HEK293 (cell line): ENCODE data around the gene RNF227.

Experiments
- IKZF3 ChIP-seq: fragments of 450-650 bp; IDR thresholded peaks from 2 replicates; pipeline ENCODE4 v1.5.0; 2018; ENCODE audit warnings: missing biosample characterization, mild to moderate bottlenecking, missing genetic modification characterization, moderate library complexity
- KLF16 ChIP-seq: fragments of 450-650 bp; formaldehyde crosslinking; IDR thresholded peaks from 2 replicates; pipeline ENCODE4 v1.5.1; 2017; ENCODE audit warnings: missing biosample characterization, missing genetic modification characterization
- MYNN ChIP-seq: fragments of 450-650 bp; formaldehyde crosslinking; IDR thresholded peaks from 2 replicates; pipeline ENCODE4 v1.5.1; 2016; ENCODE audit warnings: missing biosample characterization, missing genetic modification characterization, borderline replicate concordance
- PRDM1 ChIP-seq: fragments of 450-650 bp; formaldehyde crosslinking; IDR thresholded peaks from 2 replicates; pipeline ENCODE4; 2016; ENCODE audit warnings: missing biosample characterization, missing genetic modification characterization
- SCRT1 ChIP-seq: fragments of 450-650 bp; formaldehyde crosslinking; IDR thresholded peaks from 2 replicates; pipeline ENCODE4 v1.5.1; 2016; ENCODE audit warnings: missing biosample characterization, missing genetic modification characterization, borderline replicate concordance
- SP3 ChIP-seq: fragments of 450-650 bp; formaldehyde crosslinking; IDR thresholded peaks from 2 replicates; pipeline ENCODE4 v1.5.1; 2016; ENCODE audit warnings: missing biosample characterization, missing genetic modification characterization
- TCF7L2 ChIP-seq: IDR thresholded peaks from 2 replicates; pipeline ENCODE4 v1.6.1; 2011; ENCODE audit warnings: low read depth, mild to moderate bottlenecking, inconsistent platforms, low read length, moderate library complexity, borderline replicate concordance
- YY1 ChIP-seq: fragments of 450-650 bp; formaldehyde crosslinking; IDR thresholded peaks from 2 replicates; pipeline ENCODE4 v1.5.1; 2018; ENCODE audit warnings: missing biosample characterization, missing genetic modification characterization
- ZBTB10 ChIP-seq: fragments of 450-650 bp; formaldehyde crosslinking; IDR thresholded peaks from 2 replicates; pipeline ENCODE4 v1.5.1; 2016; ENCODE audit warnings: missing biosample characterization, missing genetic modification characterization
- ZBTB48 ChIP-seq: fragments of 450-650 bp; formaldehyde crosslinking; IDR thresholded peaks from 2 replicates; pipeline ENCODE4 v1.5.1; 2016; ENCODE audit warnings: missing biosample characterization, missing genetic modification characterization
- ZBTB6 ChIP-seq: fragments of 450-650 bp; formaldehyde crosslinking; IDR thresholded peaks from 2 replicates; pipeline ENCODE4 v1.5.1; 2017; ENCODE audit warnings: missing biosample characterization, missing genetic modification characterization
- ZBTB7A ChIP-seq: fragments of 450-650 bp; formaldehyde crosslinking; IDR thresholded peaks from 2 replicates; pipeline ENCODE4 v1.5.1; 2016; ENCODE audit warnings: low read depth, missing biosample characterization, missing genetic modification characterization
- ZFHX2 ChIP-seq: fragments of 450-650 bp; formaldehyde crosslinking; conservative IDR thresholded peaks from 2 replicates; pipeline ENCODE4 v1.5.1; 2016; ENCODE audit warnings: missing biosample characterization, missing genetic modification characterization
- ZFP41 ChIP-seq: fragments of 450-650 bp; formaldehyde crosslinking; IDR thresholded peaks from 2 replicates; pipeline ENCODE4 v1.5.1; 2016; ENCODE audit warnings: missing biosample characterization, missing genetic modification characterization, borderline replicate concordance
- ZNF169 ChIP-seq: fragments of 450-650 bp; formaldehyde crosslinking; IDR thresholded peaks from 2 replicates; pipeline ENCODE4 v1.5.1; 2016; ENCODE audit warnings: missing biosample characterization, missing genetic modification characterization
- ZNF174 ChIP-seq: fragments of 450-650 bp; formaldehyde crosslinking; IDR thresholded peaks from 2 replicates; pipeline ENCODE4 v1.5.0; 2017; ENCODE audit warnings: missing biosample characterization, mild to moderate bottlenecking, missing genetic modification characterization
- ZNF214 ChIP-seq: fragments of 450-650 bp; formaldehyde crosslinking; IDR thresholded peaks from 2 replicates; pipeline ENCODE4 v1.5.1; 2017; ENCODE audit warnings: missing biosample characterization, mild to moderate bottlenecking, missing genetic modification characterization, borderline replicate concordance
- ZNF23 ChIP-seq: fragments of 450-650 bp; formaldehyde crosslinking; IDR thresholded peaks from 2 replicates; pipeline ENCODE4 v1.5.1; 2016; ENCODE audit warnings: missing biosample characterization, missing genetic modification characterization, borderline replicate concordance
- ZNF280D ChIP-seq: fragments of 450-650 bp; formaldehyde crosslinking; IDR thresholded peaks from 2 replicates; pipeline ENCODE4 v1.5.1; 2016; ENCODE audit warnings: missing biosample characterization, missing genetic modification characterization
- ZNF292 ChIP-seq: fragments of 450-650 bp; formaldehyde crosslinking; IDR thresholded peaks from 2 replicates; pipeline ENCODE4 v1.5.1; 2016; ENCODE audit warnings: low read depth, missing biosample characterization, missing genetic modification characterization, borderline replicate concordance
- ZNF335 ChIP-seq: fragments of 450-650 bp; formaldehyde crosslinking; conservative IDR thresholded peaks from 2 replicates; pipeline ENCODE4 v1.5.1; 2016; ENCODE audit warnings: missing biosample characterization, missing genetic modification characterization
- ZNF350 ChIP-seq: fragments of 450-650 bp; formaldehyde crosslinking; IDR thresholded peaks from 2 replicates; pipeline ENCODE4 v1.5.0; 2017; ENCODE audit warnings: missing biosample characterization, mild to moderate bottlenecking, missing genetic modification characterization
- ZNF391 ChIP-seq: fragments of 450-650 bp; formaldehyde crosslinking; IDR thresholded peaks from 2 replicates; pipeline ENCODE4 v1.5.1; 2016; ENCODE audit warnings: low read depth, missing biosample characterization, missing genetic modification characterization, borderline replicate concordance
- ZNF398 ChIP-seq: fragments of 450-650 bp; formaldehyde crosslinking; IDR thresholded peaks from 2 replicates; pipeline ENCODE4 v1.5.1; 2017; ENCODE audit warnings: missing biosample characterization, missing genetic modification characterization
- ZNF585B ChIP-seq: fragments of 450-650 bp; formaldehyde crosslinking; IDR thresholded peaks from 2 replicates; pipeline ENCODE4 v1.5.1; 2016; ENCODE audit warnings: missing biosample characterization, missing genetic modification characterization
- ZNF621 ChIP-seq: fragments of 450-650 bp; formaldehyde crosslinking; IDR thresholded peaks from 2 replicates; pipeline ENCODE4 v1.5.1; 2017; ENCODE audit warnings: missing biosample characterization, missing genetic modification characterization
- ZNF677 ChIP-seq: fragments of 450-650 bp; IDR thresholded peaks from 2 replicates; pipeline ENCODE4 v1.5.0; 2018; ENCODE audit warnings: missing biosample characterization, mild to moderate bottlenecking, missing genetic modification characterization, moderate library complexity
- ZNF776 ChIP-seq: fragments of 450-650 bp; formaldehyde crosslinking; IDR thresholded peaks from 2 replicates; pipeline ENCODE4 v1.5.0; 2017; ENCODE audit warnings: missing biosample characterization, missing genetic modification characterization, borderline replicate concordance
- ZNF785 ChIP-seq: fragments of 450-650 bp; formaldehyde crosslinking; IDR thresholded peaks from 2 replicates; pipeline ENCODE4 v1.5.1; 2016; ENCODE audit warnings: missing biosample characterization, missing genetic modification characterization
- ZNF791 ChIP-seq: fragments of 450-650 bp; formaldehyde crosslinking; IDR thresholded peaks from 2 replicates; pipeline ENCODE4 v1.5.1; 2016; ENCODE audit warnings: missing biosample characterization, missing genetic modification characterization
- ZNF837 ChIP-seq: fragments of 450-650 bp; formaldehyde crosslinking; IDR thresholded peaks from 2 replicates; pipeline ENCODE4 v1.5.1; 2016; ENCODE audit warnings: missing biosample characterization, missing genetic modification characterization
- ZSCAN23 ChIP-seq: fragments of 450-650 bp; formaldehyde crosslinking; IDR thresholded peaks from 2 replicates; pipeline ENCODE4 v1.5.1; 2016; ENCODE audit warnings: missing biosample characterization, missing genetic modification characterization

The RNF227 gene

GRCh38 chr17:7887038-7887481 lies 29.0 kb downstream of the RNF227 start (continued):
- peak; percentile 37; the same call in 1 of the 2 replicates for TF ChIP-seq ZNF398 (tag by site-specific recombination)
- no peak for TF ChIP-seq ZNF621
- no peak for TF ChIP-seq ZBTB7A (tag by site-specific recombination)
- TF ChIP-seq ZNF837 (tag by site-specific recombination) = no peak
- no peak for TF ChIP-seq ZBTB48
- TF ChIP-seq PRDM1 = peak; percentile 79
- TF ChIP-seq IKZF3 (tag by site-specific recombination) = no peak
- TF ChIP-seq TCF7L2 = no peak
- peak; percentile 52; the same call in 1 of the 2 replicates for TF ChIP-seq ZSCAN23 (tag by site-specific recombination)
- no peak for TF ChIP-seq ZNF677 (tag by site-specific recombination)
- TF ChIP-seq KLF16 (tag by site-specific recombination) = no peak
- TF ChIP-seq ZNF791 = no peak
- TF ChIP-seq YY1 (tag by site-specific recombination) = 0 out of 2 replicates have a peak, but pooled peaks have one; percentile 43
- TF ChIP-seq SP3 (tag by site-specific recombination) = no peak
- no peak for TF ChIP-seq ZNF585B (tag by site-specific recombination)
- no peak for TF ChIP-seq ZNF292 (tag by site-specific recombination)
- no peak for TF ChIP-seq ZNF350 (tag by site-specific recombination)
- 0 out of 2 replicates have a peak, but pooled peaks have one; percentile 10 for TF ChIP-seq ZNF391 (tag by site-specific recombination)
- no peak for TF ChIP-seq SCRT1
- no peak for TF ChIP-seq ZNF785 (tag by site-specific recombination)
- no peak for TF ChIP-seq ZNF214 (tag by site-specific recombination)
- no peak for TF ChIP-seq ZNF23 (tag by site-specific recombination)
- TF ChIP-seq ZNF169 (tag by site-specific recombination) = no peak
- TF ChIP-seq ZNF776 (tag by site-specific recombination) = no peak
- 0 out of 2 replicates have a peak, but pooled peaks have one; percentile 0 for TF ChIP-seq ZNF335 (tag by site-specific recombination)
- TF ChIP-seq ZBTB10 (tag by site-specific recombination) = no peak
- TF ChIP-seq ZNF280D (tag by site-specific recombination) = no peak
- TF ChIP-seq MYNN (tag by site-specific recombination) = no peak
- TF ChIP-seq ZBTB6 = no peak
- TF ChIP-seq ZFHX2 (tag by site-specific recombination) = no peak
- TF ChIP-seq ZFP41 (tag by site-specific recombination) = no peak
- no peak for TF ChIP-seq ZNF174 (tag by site-specific recombination)
